Panc1 (cell line): ENCODE results near the gene FKBP2. TPM values are rescaled to one million over a fixed set of nuclear protein-coding genes. Genes with fewer than 3 reads are reported as not detected.

ENCODE experiments used
- ATAC-seq: fragments of 200-7000 bp; cut with Tn5 transposase; 2 replicates; pipeline ENCODE4 v1.9.1; 2020; ENCODE audit warnings: mild to moderate bottlenecking, moderate library complexity
- BruUV-seq: library from RNA; stranded (reverse); fragments of 400-500 nt; replicated peaks from 2 replicates; lab custom pipeline; 2021; lab: Mats Ljungman, UMichigan
- CTCF ChIA-PET: fragments of 300-600 bp; sonication (Branson Sonifier 250); formaldehyde crosslinking; loops from one replicate; lab custom pipeline; 2022; ENCODE audit warnings: antibody characterized with exemption; lab: Charles Lee
- POLR2A ChIA-PET: fragments of 300-600 bp; sonication (Branson Sonifier 250); formaldehyde crosslinking; loops from one replicate; lab custom pipeline; 2022; ENCODE audit warnings: antibody characterized with exemption; lab: Charles Lee
- DNase-seq: peaks from one replicate; pipeline ENCODE4 v3.0.0-alpha.2; 2010; ENCODE audit warnings: low read depth, low spot score
- H3K27ac ChIP-seq: 2 replicates; pipeline ENCODE4 v1.5.1; 2011; ENCODE audit warnings: mild to moderate bottlenecking, low read length, inconsistent platforms
- H3K27me3 ChIP-seq: fragments of 200-500 bp; sonication (Bioruptor generic); 2 replicates; pipeline ENCODE4 v1.6.0; 2014; ENCODE audit warnings: low read length, inconsistent platforms; ENCODE audit not compliant: control insufficient read depth, insufficient read depth
- H3K36me3 ChIP-seq: fragments of 200-500 bp; sonication (Bioruptor generic); 2 replicates; pipeline ENCODE4 v1.5.1; 2014; ENCODE audit warnings: inconsistent platforms, mild to moderate bottlenecking, low read length, moderate library complexity; ENCODE audit not compliant: control insufficient read depth, insufficient read depth
- H3K4me1 ChIP-seq: 2 replicates; pipeline ENCODE4 v1.5.1; 2011; ENCODE audit warnings: inconsistent platforms, mild to moderate bottlenecking, low read length, moderate library complexity; ENCODE audit not compliant: control insufficient read depth, insufficient read depth
- H3K4me3 ChIP-seq, 2 experiments: 2 replicates each; pipeline ENCODE4 v1.5.1; 2011 to 2012; ENCODE audit warnings: low read depth in 2 of 2, low read length in 2 of 2, mild to moderate bottlenecking in 2 of 2, inconsistent platforms in 1 of 2, moderate library complexity in 1 of 2
- H3K9me3 ChIP-seq: fragments of 200-500 bp; sonication (Bioruptor generic); 2 replicates; pipeline ENCODE4 v1.5.1; 2014; ENCODE audit warnings: low read depth, mild to moderate bottlenecking, inconsistent platforms, low read length, moderate library complexity; ENCODE audit not compliant: control insufficient read depth, insufficient read depth
- CTCF ChIP-seq: fragments of 450-650 bp; IDR thresholded peaks from 2 replicates; pipeline ENCODE4 v1.5.1; 2017; ENCODE audit warnings: mild to moderate bottlenecking
- POLR2AphosphoS5 ChIP-seq: IDR thresholded peaks from 2 replicates; pipeline ENCODE4 v1.6.1; 2012; ENCODE audit warnings: mild to moderate bottlenecking, low read depth, low read length, moderate library complexity
- REST ChIP-seq, 2 experiments: IDR thresholded peaks; 2 replicates each; pipeline ENCODE4 v1.6.1; 2011 to 2012; ENCODE audit warnings: low read depth in 2 of 2, control low read depth in 1 of 2, low read length in 1 of 2, mild to moderate bottlenecking in 1 of 2, moderate library complexity in 1 of 2; ENCODE audit not compliant: insufficient read depth in 1 of 2
- SIN3A ChIP-seq: IDR thresholded peaks from 2 replicates; pipeline ENCODE4 v1.6.1; 2012; ENCODE audit warnings: low read depth, mild to moderate bottlenecking, low read length, moderate library complexity, borderline replicate concordance; ENCODE audit not compliant: insufficient read depth
- TCF7L2 ChIP-seq: IDR thresholded peaks from 2 replicates; pipeline ENCODE4 v1.6.1; 2011; ENCODE audit warnings: mild to moderate bottlenecking, low read depth, low read length, inconsistent platforms
- in situ Hi-C: cut with HindIII; loops from 2 replicates; pipeline ENCODE4 v1.10.0; 2016; ENCODE audit warnings: low sequenced_read_pairs, low pct_unique_long_range_greater_than_20kb
- intact Hi-C: fragments of 100-400 bp; cut with micrococcal nuclease; formaldehyde crosslinking; loops from one replicate; pipeline ENCODE4 v1.10.0; 2022; ENCODE audit not compliant: unreplicated experiment
- total RNA-seq: library from RNA; stranded (reverse); gene quantifications from one replicate; pipeline ENCODE4 v1.2.1, GENCODE V29; 2021; ENCODE audit not compliant: unreplicated experiment

The FKBP2 gene
- total RNA-seq, 1 experiment from 2014 or later: 71.8 TPM

DNA sequence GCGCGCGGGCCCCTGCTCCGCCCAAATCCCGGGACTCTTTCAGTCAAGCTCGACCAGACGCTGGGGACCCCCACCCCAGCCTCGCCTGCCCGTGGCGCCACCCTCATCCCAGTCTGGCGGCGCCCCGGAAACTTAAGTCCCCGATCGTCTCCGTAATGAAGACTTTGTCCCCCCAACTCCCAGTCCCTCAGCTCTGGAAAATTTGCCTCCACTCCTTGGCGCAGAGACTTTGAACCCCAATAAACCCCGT, 10.8 kb downstream of the FKBP2 start:
- TF ChIP-seq SIN3A (no peak), CTCF (no peak), REST (IDR thresholded peaks at IDR 0.05; ENCODE audit: insufficient read depth in 1 of 2, low read depth in 2 of 2, low read length in 1 of 2) (no peak), TCF7L2 (no peak)
- H3K27me3 ChIP-seq: no peaks in the 10 kb centered on the region
- intact Hi-C loops (no loop called here), in situ Hi-C loops (no loop called here)
- peaks cover 41% of the 10 kb centered on the region for H3K4me1 ChIP-seq
- POLR2A ChIA-PET: no interaction called here
- H3K9me3 ChIP-seq: no peaks in the 10 kb centered on the region
- no TSS peak for BruUV-seq
- peak overlapping the region; percentile 89 for H3K27ac ChIP-seq
- H3K4me3 ChIP-seq: peak overlapping the region; percentile 84 to 90
- ATAC-seq: no peak
- CTCF ChIA-PET: interaction anchor here (0.5 to 1.8 kb wide), 6 partner anchors 8 to 69 kb away, joined by 3 to 12 read pairs (median 4); no protein-coding TSS in a partner anchor
- H3K36me3 ChIP-seq: peaks cover 3% of the 10 kb centered on the region; the same call in 1 of the 2 replicates
- no peak for DNase-seq

GRCh38 chr11:64252003-64252872, 11.3 kb downstream of the FKBP2 start:
- Histone ChIP-seq H3K4me3 (peak overlapping the region; percentile 84 to 90), H3K27ac (peak overlapping the region; percentile 89), H3K27me3 (no peaks in the 10 kb centered on the region), H3K9me3 (no peaks in the 10 kb centered on the region), H3K4me1 (peaks cover 41% of the 10 kb centered on the region), H3K36me3 (peaks cover 3% of the 10 kb centered on the region; the same call in 1 of the 2 replicates)
- ChIA-PET CTCF (interaction anchor here (0.5 to 1.8 kb wide), 11 partner anchors 9 to 1800 kb away, joined by 3 to 12 read pairs (median 5); partner anchors contain the start of gene SF3B2), POLR2A (interaction anchor here (0.6 to 0.7 kb wide), 2 partner anchors 18 to 48 kb away, joined by 5 to 6 read pairs; no protein-coding TSS in a partner anchor)
- ATAC-seq (peak; percentile 50), DNase-seq (no peak)
- intact Hi-C loops (no loop called here), in situ Hi-C loops (no loop called here)
- TF ChIP-seq POLR2AphosphoS5: peak; percentile 33; the same call in 1 of the 2 replicates
- TF ChIP-seq CTCF: no peak
- no TSS peak for BruUV-seq
